Neural cell (in vitro differentiated cells): ENCODE data around the gene MTMR12. TPM values are rescaled to one million over a fixed set of nuclear protein-coding genes. Genes with fewer than 3 reads are reported as not detected.

Source experiments
- H2AFZ ChIP-seq: fragments of 200-600, 300-800 bp; sonication (generic), shearing (Covaris generic); 2 replicates; pipeline ENCODE4 v1.6.0; 2014; ENCODE audit warnings: low read depth, mild to moderate bottlenecking, antibody characterized with exemption, low read length, moderate library complexity
- H3F3A ChIP-seq: fragments of 200-600 bp; shearing (Covaris generic); 2 replicates; pipeline ENCODE4 v1.6.1; 2016; ENCODE audit warnings: mild to moderate bottlenecking, moderate library complexity, mixed read lengths, antibody characterized with exemption, low read length; ENCODE audit not compliant: insufficient read depth, poor library complexity, severe bottlenecking
- H3K27ac ChIP-seq: fragments of 200-600, 300-800 bp; sonication (generic), shearing (Covaris generic); 2 replicates; pipeline ENCODE4 v1.5.1; 2014; ENCODE audit warnings: mild to moderate bottlenecking, low read length, moderate library complexity
- H3K27me3 ChIP-seq: fragments of 300-800, 200-600 bp; sonication (generic), shearing (Covaris generic); 2 replicates; pipeline ENCODE4 v1.6.0; 2014; ENCODE audit warnings: mild to moderate bottlenecking, low read depth, low read length, moderate library complexity; ENCODE audit not compliant: insufficient read depth
- H3K36me3 ChIP-seq: fragments of 300-800, 200-600 bp; sonication (generic), shearing (Covaris generic); 2 replicates; pipeline ENCODE4 v1.5.1; 2014; ENCODE audit warnings: mild to moderate bottlenecking, antibody characterized with exemption, low read length, moderate library complexity; ENCODE audit not compliant: insufficient read depth
- H3K4me2 ChIP-seq: fragments of 300-800, 200-600 bp; sonication (generic), shearing (Covaris generic); 2 replicates; pipeline ENCODE4 v1.6.0; 2014; ENCODE audit warnings: mild to moderate bottlenecking, low read length
- H3K4me3 ChIP-seq: fragments of 300-800, 200-600 bp; sonication (generic), shearing (Covaris generic); 2 replicates; pipeline ENCODE4 v1.5.1; 2014; ENCODE audit warnings: mild to moderate bottlenecking, low read length, moderate library complexity
- H3K79me2 ChIP-seq: fragments of 200-600 bp; shearing (Covaris generic); replicated peaks from 2 replicates; pipeline ENCODE4 v1.6.0; 2014; ENCODE audit warnings: mild to moderate bottlenecking, low read length, moderate library complexity; ENCODE audit not compliant: insufficient read depth
- H3K9ac ChIP-seq: fragments of 300-800, 200-600 bp; sonication (generic), shearing (Covaris generic); 2 replicates; pipeline ENCODE4 v1.6.1; 2016; ENCODE audit warnings: mild to moderate bottlenecking, low read length, mixed read lengths
- H3K9me2 ChIP-seq: fragments of 200-600 bp; shearing (Covaris generic); 2 replicates; pipeline ENCODE4 v1.6.1; 2016; ENCODE audit warnings: mild to moderate bottlenecking, low read length, mixed read lengths; ENCODE audit not compliant: insufficient read depth
- H3K9me3 ChIP-seq: fragments of 200-600, 300-800 bp; sonication (generic), shearing (Covaris generic); 2 replicates; pipeline ENCODE4 v1.6.1; 2016; ENCODE audit warnings: mild to moderate bottlenecking, mixed run types, low read length, moderate library complexity, mixed read lengths
- H4K20me1 ChIP-seq: fragments of 200-600 bp; shearing (Covaris generic); 2 replicates; pipeline ENCODE4 v1.6.1; 2016; ENCODE audit warnings: mild to moderate bottlenecking, mixed run types; ENCODE audit not compliant: insufficient read depth
- EP300 ChIP-seq: fragments of 450-650 bp; conservative IDR thresholded peaks from 2 replicates; pipeline ENCODE4 v1.6.1; 2014; ENCODE audit warnings: antibody characterized with exemption, mild to moderate bottlenecking, moderate library complexity; ENCODE audit not compliant: poor library complexity, severe bottlenecking
- EZH2 ChIP-seq: fragments of 200-600, 300-800 bp; shearing (Covaris generic), sonication (generic); IDR thresholded peaks from 2 replicates; pipeline ENCODE4 v1.6.1; 2014; ENCODE audit warnings: antibody characterized with exemption, low read length, borderline replicate concordance, mild to moderate bottlenecking; ENCODE audit not compliant: insufficient read depth, poor library complexity, severe bottlenecking
- MXI1 ChIP-seq: fragments of 450-650 bp; conservative IDR thresholded peaks from 2 replicates; pipeline ENCODE4 v1.6.1; 2014; ENCODE audit warnings: antibody characterized with exemption, mild to moderate bottlenecking; ENCODE audit not compliant: poor library complexity, severe bottlenecking
- POLR2AphosphoS5 ChIP-seq: IDR thresholded peaks from 2 replicates; pipeline ENCODE4 v1.6.1; 2012
- RAD21 ChIP-seq: fragments of 450-650 bp; conservative IDR thresholded peaks from 2 replicates; pipeline ENCODE4 v1.6.1; 2014; ENCODE audit warnings: antibody characterized with exemption, mild to moderate bottlenecking, moderate library complexity
- SMC3 ChIP-seq: fragments of 450-650 bp; conservative IDR thresholded peaks from 2 replicates; pipeline ENCODE4 v1.6.1; 2014; ENCODE audit warnings: antibody characterized with exemption, mild to moderate bottlenecking, moderate library complexity; ENCODE audit not compliant: poor library complexity
- TAF1 ChIP-seq: IDR thresholded peaks from 2 replicates; pipeline ENCODE4 v1.6.1; 2012; ENCODE audit warnings: low read depth
- polyA plus RNA-seq: library from polyadenylated mRNA; depleted of rRNA; stranded (reverse); fragments of >200 nt; gene quantifications from 2 replicates; pipeline ENCODE4 v1.2.3, GENCODE V29; 2014
- TF ChIP-seq, protein P1 (sequence below): IDR thresholded peaks from 2 replicates; pipeline ENCODE4 v1.6.1; 2012; ENCODE audit warnings: borderline replicate concordance
- TF ChIP-seq, protein P2 (sequence below): fragments of 450-650 bp; IDR thresholded peaks from 2 replicates; pipeline ENCODE4 v1.5.1; 2014; ENCODE audit warnings: antibody characterized with exemption, mild to moderate bottlenecking, moderate library complexity; ENCODE audit not compliant: poor library complexity, severe bottlenecking

MTMR12 gene
- polyA plus RNA-seq, 1 donor from 2014 or later: 13.5 TPM

DNA sequence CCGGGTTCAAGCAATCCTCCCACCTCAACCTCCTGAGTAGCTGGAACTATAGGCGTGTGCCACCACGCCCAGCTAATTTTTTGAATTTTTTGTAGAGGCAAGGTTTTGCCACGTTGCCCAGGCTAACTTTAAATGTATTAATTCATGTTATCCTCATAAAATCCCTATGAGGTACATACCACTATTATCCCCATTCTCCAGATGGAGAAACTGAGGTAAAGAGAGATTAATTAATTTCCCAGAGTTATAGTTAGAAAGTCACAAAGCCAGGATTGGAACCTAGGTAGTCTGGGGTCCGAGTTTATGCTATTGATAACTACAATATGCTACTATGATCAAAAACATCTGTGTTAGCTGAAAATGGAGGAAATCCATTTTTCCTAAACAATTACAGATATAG, 106.7 kb downstream of the MTMR12 start:
- TF ChIP-seq EZH2 (no peak), TAF1 (no peak), RAD21 (no peak), POLR2AphosphoS5 (no peak), EP300 (no peak), SMC3 (no peak), MXI1 (no peak)
- TF ChIP-seq, protein P1, sequence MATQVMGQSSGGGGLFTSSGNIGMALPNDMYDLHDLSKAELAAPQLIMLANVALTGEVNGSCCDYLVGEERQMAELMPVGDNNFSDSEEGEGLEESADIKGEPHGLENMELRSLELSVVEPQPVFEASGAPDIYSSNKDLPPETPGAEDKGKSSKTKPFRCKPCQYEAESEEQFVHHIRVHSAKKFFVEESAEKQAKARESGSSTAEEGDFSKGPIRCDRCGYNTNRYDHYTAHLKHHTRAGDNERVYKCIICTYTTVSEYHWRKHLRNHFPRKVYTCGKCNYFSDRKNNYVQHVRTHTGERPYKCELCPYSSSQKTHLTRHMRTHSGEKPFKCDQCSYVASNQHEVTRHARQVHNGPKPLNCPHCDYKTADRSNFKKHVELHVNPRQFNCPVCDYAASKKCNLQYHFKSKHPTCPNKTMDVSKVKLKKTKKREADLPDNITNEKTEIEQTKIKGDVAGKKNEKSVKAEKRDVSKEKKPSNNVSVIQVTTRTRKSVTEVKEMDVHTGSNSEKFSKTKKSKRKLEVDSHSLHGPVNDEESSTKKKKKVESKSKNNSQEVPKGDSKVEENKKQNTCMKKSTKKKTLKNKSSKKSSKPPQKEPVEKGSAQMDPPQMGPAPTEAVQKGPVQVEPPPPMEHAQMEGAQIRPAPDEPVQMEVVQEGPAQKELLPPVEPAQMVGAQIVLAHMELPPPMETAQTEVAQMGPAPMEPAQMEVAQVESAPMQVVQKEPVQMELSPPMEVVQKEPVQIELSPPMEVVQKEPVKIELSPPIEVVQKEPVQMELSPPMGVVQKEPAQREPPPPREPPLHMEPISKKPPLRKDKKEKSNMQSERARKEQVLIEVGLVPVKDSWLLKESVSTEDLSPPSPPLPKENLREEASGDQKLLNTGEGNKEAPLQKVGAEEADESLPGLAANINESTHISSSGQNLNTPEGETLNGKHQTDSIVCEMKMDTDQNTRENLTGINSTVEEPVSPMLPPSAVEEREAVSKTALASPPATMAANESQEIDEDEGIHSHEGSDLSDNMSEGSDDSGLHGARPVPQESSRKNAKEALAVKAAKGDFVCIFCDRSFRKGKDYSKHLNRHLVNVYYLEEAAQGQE: no peak
- TF ChIP-seq, protein P2, sequence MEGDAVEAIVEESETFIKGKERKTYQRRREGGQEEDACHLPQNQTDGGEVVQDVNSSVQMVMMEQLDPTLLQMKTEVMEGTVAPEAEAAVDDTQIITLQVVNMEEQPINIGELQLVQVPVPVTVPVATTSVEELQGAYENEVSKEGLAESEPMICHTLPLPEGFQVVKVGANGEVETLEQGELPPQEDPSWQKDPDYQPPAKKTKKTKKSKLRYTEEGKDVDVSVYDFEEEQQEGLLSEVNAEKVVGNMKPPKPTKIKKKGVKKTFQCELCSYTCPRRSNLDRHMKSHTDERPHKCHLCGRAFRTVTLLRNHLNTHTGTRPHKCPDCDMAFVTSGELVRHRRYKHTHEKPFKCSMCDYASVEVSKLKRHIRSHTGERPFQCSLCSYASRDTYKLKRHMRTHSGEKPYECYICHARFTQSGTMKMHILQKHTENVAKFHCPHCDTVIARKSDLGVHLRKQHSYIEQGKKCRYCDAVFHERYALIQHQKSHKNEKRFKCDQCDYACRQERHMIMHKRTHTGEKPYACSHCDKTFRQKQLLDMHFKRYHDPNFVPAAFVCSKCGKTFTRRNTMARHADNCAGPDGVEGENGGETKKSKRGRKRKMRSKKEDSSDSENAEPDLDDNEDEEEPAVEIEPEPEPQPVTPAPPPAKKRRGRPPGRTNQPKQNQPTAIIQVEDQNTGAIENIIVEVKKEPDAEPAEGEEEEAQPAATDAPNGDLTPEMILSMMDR: no peak
- Histone ChIP-seq H3K9ac (no peak overlapping the region), H3K36me3 (no peaks in the 10 kb centered on the region)

GRCh38 chr5:32202394-32202793, 110.3 kb downstream of the MTMR12 start:
- no peaks in the 10 kb centered on the region for H3F3A ChIP-seq
- no peaks in the 10 kb centered on the region for H3K9me3 ChIP-seq
- no peaks in the 10 kb centered on the region for H4K20me1 ChIP-seq
- H3K9ac ChIP-seq: no peak overlapping the region
- no peaks in the 10 kb centered on the region for H3K9me2 ChIP-seq
- no peaks in the 10 kb centered on the region for H3K36me3 ChIP-seq
- H3K4me2 ChIP-seq: no peak overlapping the region
- no peak overlapping the region for H3K27ac ChIP-seq
- H3K4me3 ChIP-seq: no peak overlapping the region
- no peaks in the 10 kb centered on the region for H3K79me2 ChIP-seq
- TF ChIP-seq POLR2AphosphoS5: no peak
- no peak for TF ChIP-seq TAF1
- no peak for TF ChIP-seq RAD21
- TF ChIP-seq, protein P1: no peak
- no peak for TF ChIP-seq EZH2
- TF ChIP-seq MXI1: no peak
- no peak for TF ChIP-seq EP300
- TF ChIP-seq, protein P2: no peak
- no peak for TF ChIP-seq SMC3
- no peak overlapping the region for H2AFZ ChIP-seq
- H3K27me3 ChIP-seq: no peaks in the 10 kb centered on the region

More for the DNA sequence above, 106.7 kb downstream of the MTMR12 start:
- H4K20me1 ChIP-seq: no peaks in the 10 kb centered on the region
- H3K79me2 ChIP-seq: no peaks in the 10 kb centered on the region
- H3K4me2 ChIP-seq: no peak overlapping the region
- H3F3A ChIP-seq: no peaks in the 10 kb centered on the region
- H3K9me2 ChIP-seq: no peaks in the 10 kb centered on the region
- H3K4me3 ChIP-seq: no peak overlapping the region
- H2AFZ ChIP-seq: no peak overlapping the region
- no peaks in the 10 kb centered on the region for H3K27me3 ChIP-seq
- H3K9me3 ChIP-seq: no peaks in the 10 kb centered on the region
- no peak overlapping the region for H3K27ac ChIP-seq
